KOPT-K1 (cell line): ENCODE data around the gene KDELR1.
"Not testable (repeated sequence)": the region's sequence is repeated elsewhere in the genome, so short reads cannot be mapped to it uniquely, and the experiment has no call there.

ENCODE experiments used
- H3K27ac ChIP-seq: fragments of 200-600 bp; sonication (generic); 2 replicates; pipeline ENCODE4 v1.5.1; 2016; ENCODE audit warnings: antibody characterized with exemption, mild to moderate bottlenecking, low read depth, low read length; ENCODE audit not compliant: poor library complexity, severe bottlenecking
- H3K36me3 ChIP-seq: fragments of 200-600 bp; sonication (generic); 2 replicates; pipeline ENCODE4 v1.5.1; 2017; ENCODE audit warnings: antibody characterized with exemption, mild to moderate bottlenecking, low read length, moderate library complexity; ENCODE audit not compliant: insufficient read depth
- H3K9me3 ChIP-seq: fragments of 200-600 bp; sonication (generic); 2 replicates; pipeline ENCODE4 v1.5.1; 2017; ENCODE audit warnings: antibody characterized with exemption, low read length, mild to moderate bottlenecking; ENCODE audit not compliant: insufficient read depth, poor library complexity, severe bottlenecking

The KDELR1 gene

DNA sequence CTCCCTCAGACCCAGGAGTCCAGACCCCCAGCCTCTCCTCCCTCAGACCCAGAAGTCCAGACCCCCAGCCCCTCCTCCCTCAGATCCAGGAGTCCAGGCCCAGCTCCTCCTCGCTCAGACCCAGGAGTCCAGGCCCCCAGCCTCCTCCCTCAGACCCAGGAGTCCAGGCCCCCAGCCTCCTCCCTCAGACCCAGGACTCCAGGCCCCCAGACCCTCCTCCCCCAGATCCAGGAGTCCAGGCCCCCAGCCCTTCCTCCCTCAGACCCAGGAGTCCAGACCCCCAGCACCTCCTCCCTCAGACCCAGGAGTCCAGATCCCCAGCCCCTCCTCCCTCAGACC is 624 bp upstream of the KDELR1 start:
- not testable (repeated sequence) for H3K27ac ChIP-seq, H3K9me3 ChIP-seq
- H3K36me3 ChIP-seq: peaks cover 25% of the 10 kb centered on the region

DNA sequence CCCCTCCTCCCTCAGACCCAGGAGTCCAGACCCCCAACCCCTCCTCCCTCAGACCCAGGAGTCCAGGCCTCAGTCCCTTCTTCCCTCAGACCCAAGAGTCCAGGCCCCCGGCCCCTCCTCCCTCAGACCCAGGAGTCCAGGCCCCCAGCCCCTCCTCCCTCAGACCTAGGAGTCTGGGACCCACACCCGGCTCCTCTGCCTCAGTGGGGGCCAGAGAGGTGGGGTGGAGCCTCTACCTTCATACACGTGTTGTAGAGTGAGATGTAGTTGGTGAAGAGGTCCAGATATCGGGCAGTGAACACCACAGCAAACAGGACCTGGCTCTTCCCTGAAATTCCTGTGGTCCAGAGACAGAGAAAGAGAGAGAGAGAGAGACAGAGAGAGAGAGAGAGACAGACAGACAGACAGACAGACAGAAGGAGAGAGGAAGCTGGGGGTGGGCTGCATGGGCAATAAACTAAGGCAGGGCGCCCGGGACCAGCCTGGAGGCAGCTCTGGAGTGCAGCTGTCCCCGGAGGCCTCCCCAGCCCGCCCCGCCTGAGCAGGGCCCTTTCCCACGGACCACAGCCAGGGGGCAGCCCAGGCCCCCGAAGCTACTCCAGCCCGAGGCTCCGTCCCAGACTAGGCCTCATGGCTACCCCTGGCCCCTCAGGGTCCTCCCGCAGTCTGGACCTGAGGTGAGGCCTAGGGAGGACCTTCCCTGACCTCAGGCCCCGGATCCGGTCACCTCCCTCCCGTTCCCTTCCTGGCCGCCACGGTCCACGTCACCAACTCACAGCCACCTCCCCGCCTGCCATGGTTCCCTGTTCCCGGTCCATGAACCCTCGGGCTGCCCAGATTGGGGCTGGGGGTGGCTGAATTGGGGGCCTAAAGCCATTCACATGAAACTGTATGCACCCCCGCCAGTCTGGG is 907 bp downstream of the KDELR1 start:
- Histone ChIP-seq H3K9me3 (no peaks in the 10 kb centered on the region), H3K27ac (peak overlapping the region; percentile 80), H3K36me3 (peaks cover 41% of the 10 kb centered on the region)

GRCh38 chr19:48386981-48387380 is 4.4 kb downstream of the KDELR1 start:
- peaks cover 75% of the 10 kb centered on the region for H3K36me3 ChIP-seq
- no peak overlapping the region for H3K27ac ChIP-seq
- H3K9me3 ChIP-seq: no peaks in the 10 kb centered on the region

- Histone ChIP-seq H3K9me3 (no peaks in the 10 kb centered on the region), H3K27ac (no peak overlapping the region), H3K36me3 (peaks cover 89% of the 10 kb centered on the region)
These were observed 5.8 kb downstream of the KDELR1 start for GRCh38 chr19:48385461-48386087.

DNA sequence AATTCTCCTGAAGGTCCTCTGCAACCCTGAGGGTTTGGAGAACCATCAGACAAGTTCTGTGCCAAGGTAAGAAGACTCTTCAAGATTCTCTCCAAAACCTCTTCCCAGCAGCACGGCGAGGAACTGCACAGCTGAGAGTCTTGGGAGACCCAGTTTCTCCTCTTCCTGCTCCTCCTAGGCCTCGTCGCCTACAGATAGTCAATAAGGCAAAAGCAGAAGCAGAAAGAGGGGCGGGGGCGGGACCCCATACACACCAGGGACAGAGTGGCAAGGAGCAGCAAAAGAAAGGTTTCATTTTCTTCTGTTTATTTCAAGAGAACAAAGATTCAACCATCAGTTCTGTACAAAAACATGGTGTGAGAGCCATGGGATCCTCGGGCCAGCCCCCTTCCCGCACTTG is 9.1 kb downstream of the KDELR1 start:
- no peak overlapping the region for H3K27ac ChIP-seq
- peaks cover 66% of the 10 kb centered on the region for H3K36me3 ChIP-seq
- no peaks in the 10 kb centered on the region for H3K9me3 ChIP-seq

- H3K27ac ChIP-seq: no peak overlapping the region
- H3K9me3 ChIP-seq: no peaks in the 10 kb centered on the region
- H3K36me3 ChIP-seq: peaks cover 57% of the 10 kb centered on the region
These were observed 10.0 kb downstream of the KDELR1 start for GRCh38 chr19:48381178-48381950.

GRCh38 chr19:48379058-48379457 is 12.3 kb downstream of the KDELR1 start:
- H3K27ac ChIP-seq: no peak overlapping the region
- no peaks in the 10 kb centered on the region for H3K9me3 ChIP-seq

DNA sequence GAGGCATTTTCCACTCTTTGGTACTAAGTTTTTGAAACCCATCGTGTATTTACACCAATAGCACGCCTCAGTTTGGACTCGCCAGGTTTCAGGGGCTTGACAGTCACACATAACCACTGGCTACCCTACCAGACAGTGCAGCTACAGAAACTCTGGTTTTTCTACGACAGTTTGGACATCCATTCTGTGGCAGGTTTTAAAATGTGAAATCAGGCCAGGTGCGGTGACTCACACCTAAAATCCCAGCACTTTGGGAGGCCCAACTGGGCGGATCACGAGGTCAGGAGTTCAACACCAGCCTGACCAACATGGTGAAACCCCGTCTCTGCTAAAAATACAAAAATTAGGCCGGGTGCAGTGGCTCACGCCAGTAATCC is 13.2 kb downstream of the KDELR1 start:
- peaks cover 25% of the 10 kb centered on the region for H3K36me3 ChIP-seq
- H3K27ac ChIP-seq: no peak overlapping the region
- H3K9me3 ChIP-seq: no peaks in the 10 kb centered on the region

More at GRCh38 chr19:48379058-48379457, 12.3 kb downstream of the KDELR1 start:
- H3K36me3 ChIP-seq: peaks cover 34% of the 10 kb centered on the region

- no peaks in the 10 kb centered on the region for H3K36me3 ChIP-seq
- H3K9me3 ChIP-seq: no peaks in the 10 kb centered on the region
- no peak overlapping the region for H3K27ac ChIP-seq
These were observed 17.8 kb downstream of the KDELR1 start for GRCh38 chr19:48373567-48373966.

GRCh38 chr19:48372904-48373303 is 18.4 kb downstream of the KDELR1 start:
- H3K36me3 ChIP-seq: no peaks in the 10 kb centered on the region
- no peaks in the 10 kb centered on the region for H3K9me3 ChIP-seq
- H3K27ac ChIP-seq: no peak overlapping the region

GRCh38 chr19:48371771-48372170 is 19.6 kb downstream of the KDELR1 start:
- not testable (repeated sequence) for H3K27ac ChIP-seq, H3K9me3 ChIP-seq

DNA sequence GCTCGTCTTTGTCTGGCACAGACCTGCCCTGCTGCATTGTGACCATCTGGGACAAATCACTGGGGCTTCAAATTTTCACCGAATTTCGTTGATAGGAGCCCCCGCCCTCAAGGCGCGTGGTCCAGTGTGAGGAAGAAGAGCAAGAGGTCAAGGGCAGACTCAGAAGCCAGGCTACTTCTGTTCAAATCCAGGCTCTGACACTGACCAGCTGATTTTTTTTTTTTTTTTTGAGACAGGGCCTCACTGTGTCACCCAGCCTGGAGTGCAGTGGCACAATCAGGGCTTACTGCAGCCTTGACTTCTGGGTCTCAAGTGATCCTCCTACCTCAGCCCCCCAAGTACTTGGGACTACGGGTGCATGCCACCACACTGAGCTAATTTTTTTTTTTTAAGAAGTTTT is 20.0 kb downstream of the KDELR1 start:
- no peaks in the 10 kb centered on the region for H3K36me3 ChIP-seq
- no peaks in the 10 kb centered on the region for H3K9me3 ChIP-seq
- no peak overlapping the region for H3K27ac ChIP-seq

More at GRCh38 chr19:48371771-48372170, 19.6 kb downstream of the KDELR1 start:
- H3K36me3 ChIP-seq: not testable (repeated sequence)

GRCh38 chr19:48370955-48371354 is 20.4 kb downstream of the KDELR1 start:
- H3K9me3 ChIP-seq: no peaks in the 10 kb centered on the region
- H3K36me3 ChIP-seq: no peaks in the 10 kb centered on the region
- no peak overlapping the region for H3K27ac ChIP-seq

GRCh38 chr19:48368936-48369335 is 22.4 kb downstream of the KDELR1 start:
- Histone ChIP-seq H3K9me3 (no peaks in the 10 kb centered on the region), H3K36me3 (no peaks in the 10 kb centered on the region), H3K27ac (no peak overlapping the region)

DNA sequence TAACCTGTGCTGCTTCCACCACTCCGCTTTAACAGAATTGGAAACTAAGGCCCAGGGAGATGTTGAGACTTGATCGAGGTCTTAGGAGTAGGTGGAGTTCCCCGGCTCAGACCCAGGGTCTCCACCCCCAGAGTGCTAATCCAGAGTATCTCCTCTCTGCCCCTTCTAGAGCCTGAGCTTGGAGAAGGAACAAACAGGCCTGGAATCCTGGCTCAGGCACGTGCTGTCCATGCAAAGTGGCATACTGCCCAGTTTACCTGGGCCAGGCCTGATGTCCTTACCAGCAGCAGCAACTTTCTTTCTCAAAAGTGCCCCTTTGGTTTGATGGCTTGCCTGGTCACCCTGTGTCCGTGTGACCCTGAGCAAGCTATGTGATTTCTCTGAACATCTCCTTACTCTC is 23.5 kb downstream of the KDELR1 start:
- H3K27ac ChIP-seq: no peak overlapping the region
- no peaks in the 10 kb centered on the region for H3K36me3 ChIP-seq
- no peaks in the 10 kb centered on the region for H3K9me3 ChIP-seq
